Measurements from ENCODE around the gene JMJD6. TPM values are rescaled to one million over a fixed set of nuclear protein-coding genes. Genes with fewer than 3 reads are reported as not detected.

The JMJD6 gene
- total and polyA plus RNA-seq, 9 of the 15 experiments (the other 6 are each of a cell fraction or from before 2014, with no cell fraction given), result 2.5 to 52.3 (median 36.3) TPM

- TF ChIP-seq NONO (IDR thresholded peaks at IDR 0.05; ENCODE audit: low read depth in 2 of 2, low read length in 1 of 2) (peak; percentile 81 to 97; a peak in 3 of 4 replicates), ARID4B (CRISPR knock-in tag; IDR thresholded peaks at IDR 0.05) (peak; percentile 48), CTCF (IDR thresholded peaks at IDR 0.05 in 2 of 3, conservative IDR thresholded peaks at IDR 0.05 in 1 of 3; ENCODE audit: insufficient read depth in 2 of 3, low read depth in 1 of 3, low read length in 3 of 3) (0 out of 6 replicates have a peak, but pooled peaks of 1 of the 3 experiments have one; percentile 3), PHB2 (IDR thresholded peaks at IDR 0.05; ENCODE audit: low read depth) (no peak), ZNF830 (CRISPR knock-in tag; IDR thresholded peaks at IDR 0.05) (peak; percentile 96; the same call in 1 of the 2 replicates), PCBP1 (IDR thresholded peaks at IDR 0.05; ENCODE audit: low read depth, low read length, poor library complexity, severe bottlenecking) (peak; percentile 98), ZNF431 (CRISPR knock-in tag; IDR thresholded peaks at IDR 0.05) (peak; percentile 29), ZFP36 (IDR thresholded peaks at IDR 0.05; ENCODE audit: low read depth, low read length, partially characterized antibody) (no peak), ZC3H8 (IDR thresholded peaks at IDR 0.05) (no peak), BRD9 (IDR thresholded peaks at IDR 0.05; ENCODE audit: low read depth, partially characterized antibody) (peak; percentile 28), HIVEP1 (CRISPR knock-in tag; IDR thresholded peaks at IDR 0.05) (no peak), E2F1 (CRISPR knock-in tag; IDR thresholded peaks at IDR 0.05) (peak; percentile 100), ATF7 (IDR thresholded peaks at IDR 0.05) (peak; percentile 80; the same call in 1 of the 2 replicates), NCOA1 (IDR thresholded peaks at IDR 0.05; ENCODE audit: low read depth) (0 out of 2 replicates have a peak, but pooled peaks have one; percentile 56)
- TF ChIP-seq, protein P1, sequence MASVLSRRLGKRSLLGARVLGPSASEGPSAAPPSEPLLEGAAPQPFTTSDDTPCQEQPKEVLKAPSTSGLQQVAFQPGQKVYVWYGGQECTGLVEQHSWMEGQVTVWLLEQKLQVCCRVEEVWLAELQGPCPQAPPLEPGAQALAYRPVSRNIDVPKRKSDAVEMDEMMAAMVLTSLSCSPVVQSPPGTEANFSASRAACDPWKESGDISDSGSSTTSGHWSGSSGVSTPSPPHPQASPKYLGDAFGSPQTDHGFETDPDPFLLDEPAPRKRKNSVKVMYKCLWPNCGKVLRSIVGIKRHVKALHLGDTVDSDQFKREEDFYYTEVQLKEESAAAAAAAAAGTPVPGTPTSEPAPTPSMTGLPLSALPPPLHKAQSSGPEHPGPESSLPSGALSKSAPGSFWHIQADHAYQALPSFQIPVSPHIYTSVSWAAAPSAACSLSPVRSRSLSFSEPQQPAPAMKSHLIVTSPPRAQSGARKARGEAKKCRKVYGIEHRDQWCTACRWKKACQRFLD (CRISPR knock-in tag; IDR thresholded peaks at IDR 0.05), result peak; percentile 87; the same call in 1 of the 2 replicates
These were observed 10.8 kb upstream of the JMJD6 start, which contains the start of gene SRSF2 (continued) for GRCh38 chr17:76737082-76737675.
